Measurements from ENCODE around the gene ZMIZ1.

ZMIZ1 gene

GRCh38 chr10:79063661-79064492 is 4.9 kb upstream of the ZMIZ1 start:
- H3K27ac ChIP-seq (ENCODE audit: low read length) = no peak overlapping the region
- H3K4me1 ChIP-seq (ENCODE audit: insufficient read depth, low read length) = peaks cover 7% of the 10 kb centered on the region; the same call in 1 of the 2 replicates
- H3K4me3 ChIP-seq (ENCODE audit: low read length) = no peak overlapping the region
- H3K36me3 ChIP-seq (ENCODE audit: insufficient read depth, low read depth, low read length) = no peaks in the 10 kb centered on the region
- H3K9me3 ChIP-seq (ENCODE audit: insufficient read depth, low read depth, low read length) = no peaks in the 10 kb centered on the region
- peaks cover 27% of the 10 kb centered on the region; the same call in 1 of the 2 replicates for H3K27me3 ChIP-seq (ENCODE audit: insufficient read depth, low read length)
- no peak overlapping the region for H3K9ac ChIP-seq (ENCODE audit: low read depth, low read length)

GRCh38 chr10:79065091-79065551 is 3.6 kb upstream of the ZMIZ1 start:
- peaks cover 7% of the 10 kb centered on the region; the same call in 1 of the 2 replicates for H3K4me1 ChIP-seq (ENCODE audit: insufficient read depth, low read length)
- no peaks in the 10 kb centered on the region for H3K9me3 ChIP-seq (ENCODE audit: insufficient read depth, low read depth, low read length)
- H3K4me3 ChIP-seq (ENCODE audit: low read length) = no peak overlapping the region
- no peak overlapping the region for H3K9ac ChIP-seq (ENCODE audit: low read depth, low read length)
- H3K27ac ChIP-seq (ENCODE audit: low read length) = no peak overlapping the region
- H3K27me3 ChIP-seq (ENCODE audit: insufficient read depth, low read length) = peaks cover 27% of the 10 kb centered on the region; the same call in 1 of the 2 replicates
- no peaks in the 10 kb centered on the region for H3K36me3 ChIP-seq (ENCODE audit: insufficient read depth, low read depth, low read length)

- Histone ChIP-seq H3K4me1 (ENCODE audit: insufficient read depth, low read length) (peaks cover 7% of the 10 kb centered on the region; the same call in 1 of the 2 replicates), H3K27me3 (ENCODE audit: insufficient read depth, low read length) (peaks cover 27% of the 10 kb centered on the region; the same call in 1 of the 2 replicates), H3K4me3 (ENCODE audit: low read length) (no peak overlapping the region), H3K9ac (ENCODE audit: low read depth, low read length) (no peak overlapping the region), H3K27ac (ENCODE audit: low read length) (no peak overlapping the region), H3K9me3 (ENCODE audit: insufficient read depth, low read depth, low read length) (no peaks in the 10 kb centered on the region), H3K36me3 (ENCODE audit: insufficient read depth, low read depth, low read length) (no peaks in the 10 kb centered on the region)
These were observed 2.9 kb upstream of the ZMIZ1 start for GRCh38 chr10:79065853-79066252.

- Histone ChIP-seq H3K9ac (ENCODE audit: low read depth, low read length) (no peak overlapping the region), H3K27me3 (ENCODE audit: insufficient read depth, low read length) (peaks cover 27% of the 10 kb centered on the region; the same call in 1 of the 2 replicates), H3K9me3 (ENCODE audit: insufficient read depth, low read depth, low read length) (no peaks in the 10 kb centered on the region), H3K36me3 (ENCODE audit: insufficient read depth, low read depth, low read length) (no peaks in the 10 kb centered on the region), H3K4me3 (ENCODE audit: low read length) (peak overlapping the region; percentile 63; the same call in 1 of the 2 replicates), H3K27ac (ENCODE audit: low read length) (no peak overlapping the region), H3K4me1 (ENCODE audit: insufficient read depth, low read length) (peaks cover 10% of the 10 kb centered on the region; the same call in 1 of the 2 replicates)
These were observed 2.1 kb upstream of the ZMIZ1 start for GRCh38 chr10:79066411-79067240.

GRCh38 chr10:79067241-79068202 is 1.2 kb upstream of the ZMIZ1 start:
- Histone ChIP-seq H3K36me3 (ENCODE audit: insufficient read depth, low read depth, low read length) (no peaks in the 10 kb centered on the region), H3K27me3 (ENCODE audit: insufficient read depth, low read length) (peaks cover 27% of the 10 kb centered on the region; the same call in 1 of the 2 replicates), H3K9ac (ENCODE audit: low read depth, low read length) (peak overlapping the region; percentile 53; the same call in 1 of the 2 replicates), H3K4me3 (ENCODE audit: low read length) (peak overlapping the region; percentile 96), H3K9me3 (ENCODE audit: insufficient read depth, low read depth, low read length) (no peaks in the 10 kb centered on the region), H3K27ac (ENCODE audit: low read length) (no peak overlapping the region), H3K4me1 (ENCODE audit: insufficient read depth, low read length) (peaks cover 17% of the 10 kb centered on the region)

GRCh38 chr10:79068203-79068561 is 584 bp upstream of the ZMIZ1 start:
- peak overlapping the region; percentile 96 for H3K4me3 ChIP-seq (ENCODE audit: low read length)
- H3K9ac ChIP-seq (ENCODE audit: low read depth, low read length) = peak overlapping the region; percentile 7; the same call in 1 of the 2 replicates
- H3K9me3 ChIP-seq (ENCODE audit: insufficient read depth, low read depth, low read length) = no peaks in the 10 kb centered on the region
- no peaks in the 10 kb centered on the region for H3K36me3 ChIP-seq (ENCODE audit: insufficient read depth, low read depth, low read length)
- H3K4me1 ChIP-seq (ENCODE audit: insufficient read depth, low read length) = peaks cover 23% of the 10 kb centered on the region
- H3K27me3 ChIP-seq (ENCODE audit: insufficient read depth, low read length) = peaks cover 27% of the 10 kb centered on the region; the same call in 1 of the 2 replicates
- H3K27ac ChIP-seq (ENCODE audit: low read length) = no peak overlapping the region

- Histone ChIP-seq H3K4me3 (ENCODE audit: low read length) (peak overlapping the region; percentile 96), H3K9ac (ENCODE audit: low read depth, low read length) (peak overlapping the region; percentile 88; the same call in 1 of the 2 replicates), H3K27me3 (ENCODE audit: insufficient read depth, low read length) (peaks cover 27% of the 10 kb centered on the region; the same call in 1 of the 2 replicates), H3K36me3 (ENCODE audit: insufficient read depth, low read depth, low read length) (no peaks in the 10 kb centered on the region), H3K9me3 (ENCODE audit: insufficient read depth, low read depth, low read length) (no peaks in the 10 kb centered on the region), H3K27ac (ENCODE audit: low read length) (no peak overlapping the region), H3K4me1 (ENCODE audit: insufficient read depth, low read length) (peaks cover 24% of the 10 kb centered on the region)
These were observed 737 bp downstream of the ZMIZ1 start for GRCh38 chr10:79069325-79070080.

GRCh38 chr10:79070081-79070605 is 1.4 kb downstream of the ZMIZ1 start:
- Histone ChIP-seq H3K27ac (ENCODE audit: low read length) (no peak overlapping the region), H3K9me3 (ENCODE audit: insufficient read depth, low read depth, low read length) (no peaks in the 10 kb centered on the region), H3K4me3 (ENCODE audit: low read length) (peak overlapping the region; percentile 96), H3K36me3 (ENCODE audit: insufficient read depth, low read depth, low read length) (no peaks in the 10 kb centered on the region), H3K4me1 (ENCODE audit: insufficient read depth, low read length) (peaks cover 29% of the 10 kb centered on the region), H3K9ac (ENCODE audit: low read depth, low read length) (peak overlapping the region; percentile 82; the same call in 1 of the 2 replicates), H3K27me3 (ENCODE audit: insufficient read depth, low read length) (peaks cover 27% of the 10 kb centered on the region; the same call in 1 of the 2 replicates)

- H3K27me3 ChIP-seq (ENCODE audit: insufficient read depth, low read length) = peaks cover 21% of the 10 kb centered on the region; the same call in 1 of the 2 replicates
- peak overlapping the region; percentile 96 for H3K4me3 ChIP-seq (ENCODE audit: low read length)
- no peak overlapping the region for H3K27ac ChIP-seq (ENCODE audit: low read length)
- no peaks in the 10 kb centered on the region for H3K9me3 ChIP-seq (ENCODE audit: insufficient read depth, low read depth, low read length)
- H3K4me1 ChIP-seq (ENCODE audit: insufficient read depth, low read length) = peaks cover 36% of the 10 kb centered on the region
- H3K9ac ChIP-seq (ENCODE audit: low read depth, low read length) = peak overlapping the region; percentile 82; the same call in 1 of the 2 replicates
- H3K36me3 ChIP-seq (ENCODE audit: insufficient read depth, low read depth, low read length) = no peaks in the 10 kb centered on the region
These were observed 2.0 kb downstream of the ZMIZ1 start for GRCh38 chr10:79070606-79071395.

Measured in iPS-20b (cell line).